Bronchial epithelial cell (primary cell): ENCODE results near the gene ATP10D. TPM values are rescaled to one million over a fixed set of nuclear protein-coding genes. Genes with fewer than 3 reads are reported as not detected.
A peak's percentile ranks its signal among the peaks of the same experiment; 100 is the strongest.

Experiments used
- DNase-seq: peaks from one replicate; pipeline ENCODE4 v3.0.0-alpha.2; 2010; ENCODE audit warnings: low read depth
- FAIRE-seq: peaks from 2 replicates; lab custom pipeline; 2011; peaks lifted over from hg19 to GRCh38; lab: Jason Lieb, UNC
- H3K27me3 ChIP-seq: 2 replicates; pipeline ENCODE4 v1.5.1; 2011; ENCODE audit warnings: low read length; ENCODE audit not compliant: control insufficient read depth, insufficient read depth
- H3K36me3 ChIP-seq: 2 replicates; pipeline ENCODE4 v1.5.1; 2011; ENCODE audit warnings: low read length; ENCODE audit not compliant: control insufficient read depth, insufficient read depth
- H3K4me3 ChIP-seq: 2 replicates; pipeline ENCODE4 v1.5.1; 2011; ENCODE audit warnings: mild to moderate bottlenecking, low read depth, low read length, control low read depth
- CTCF ChIP-seq: IDR thresholded peaks from 2 replicates; pipeline ENCODE4 v1.5.1; 2011; ENCODE audit warnings: mild to moderate bottlenecking, moderate library complexity, low read length, control low read depth, inconsistent platforms; ENCODE audit not compliant: insufficient read depth, severe bottlenecking
- total RNA-seq: library from RNA; depleted of rRNA; stranded (reverse); fragments of >200 nt; gene quantifications from 2 replicates; pipeline ENCODE4 v1.2.1, GENCODE V29; 2014

ATP10D gene
- total RNA-seq = 20.0 and 25.5 TPM in 2 replicates

- Histone ChIP-seq H3K27me3 (no peaks in the 10 kb centered on the region), H3K36me3 (no peaks in the 10 kb centered on the region), H3K4me3 (peak within 1 kb of the TSS; percentile 77)
- FAIRE-seq = no peak
- DNase-seq = peak; percentile 83
- peak; percentile 18 for TF ChIP-seq CTCF
Measured at GRCh38 chr4:47485047-47485692, at the start of gene ATP10D. Gene ATP10D, plus strand, starts transcription at chr4:47485275. Its CDS starts 27,266 bp downstream, at chr4:47512541.

GRCh38 chr4:47442980-47443379 is 42.1 kb upstream of the ATP10D start:
- no peak for TF ChIP-seq CTCF
- no peak overlapping the region for H3K4me3 ChIP-seq
- no peaks in the 10 kb centered on the region for H3K27me3 ChIP-seq
- no peak for FAIRE-seq
- H3K36me3 ChIP-seq = no peaks in the 10 kb centered on the region
- no peak for DNase-seq

GRCh38 chr4:47444031-47444430 is 41.0 kb upstream of the ATP10D start:
- Histone ChIP-seq H3K4me3 (no peak overlapping the region), H3K27me3 (no peaks in the 10 kb centered on the region), H3K36me3 (no peaks in the 10 kb centered on the region)
- no peak for DNase-seq
- no peak for FAIRE-seq
- no peak for TF ChIP-seq CTCF

- no peak for TF ChIP-seq CTCF
- no peak for FAIRE-seq
Measured at GRCh38 chr4:47451657-47452056, 33.4 kb upstream of the ATP10D start.

GRCh38 chr4:47462799-47463234 is 22.3 kb upstream of the ATP10D start:
- Histone ChIP-seq H3K4me3 (peak overlapping the region; percentile 81), H3K27me3 (no peaks in the 10 kb centered on the region), H3K36me3 (no peaks in the 10 kb centered on the region)
- FAIRE-seq (no peak), DNase-seq (no peak)
- no peak for TF ChIP-seq CTCF

More at GRCh38 chr4:47451657-47452056, 33.4 kb upstream of the ATP10D start:
- Histone ChIP-seq H3K27me3 (no peaks in the 10 kb centered on the region), H3K4me3 (no peak overlapping the region), H3K36me3 (no peaks in the 10 kb centered on the region)
- no peak for DNase-seq
